ENCODE results near the gene EML3. TPM values are rescaled to one million over a fixed set of nuclear protein-coding genes. Genes with fewer than 3 reads are reported as not detected.

The EML3 gene
- total RNA-seq, 1 experiment from 2014 or later: 51.1 TPM

GRCh38 chr11:62646825-62647608, 34.4 kb upstream of the EML3 start:
- H3K4me3 Mint-ChIP-seq: peak overlapping the region; percentile 99
- H3K9me3 Mint-ChIP-seq: no peaks in the 10 kb centered on the region
- TF ChIP-seq FOXP4 (CRISPR knock-in tag; IDR thresholded peaks at IDR 0.05): peak; percentile 32; the same call in 1 of the 2 replicates
- TF ChIP-seq E2F1 (CRISPR knock-in tag; IDR thresholded peaks at IDR 0.05): 0 out of 2 replicates have a peak, but pooled peaks have one; percentile 7
- TF ChIP-seq GRHL2 (CRISPR knock-in tag; IDR thresholded peaks at IDR 0.05; ENCODE audit: insufficient replicate concordance, severe bottlenecking): no peak
- peaks cover 10% of the 10 kb centered on the region for H3K4me1 Mint-ChIP-seq
- DNase-seq (ENCODE audit: low spot score) (no peak), ATAC-seq (peak; percentile 11)
- no peaks in the 10 kb centered on the region for H3K27me3 Mint-ChIP-seq (ENCODE audit: low read depth)
- 0 out of 2 replicates have a peak overlapping the region, but pooled peaks have one; percentile 23 for H3K27ac Mint-ChIP-seq
- POLR2A ChIA-PET: interaction anchor here (0.6 to 6.3 kb wide), 8 partner anchors 18 to 271 kb away, joined by 3 to 42 read pairs (median 6); partner anchors contain the start of genes C11orf98, CSKMT, EEF1G and HNRNPUL2
- CTCF ChIA-PET: interaction anchor here (0.6 to 2.2 kb wide), 11 partner anchors 8 to 223 kb away, joined by 3 to 7 read pairs (median 3); partner anchors contain the start of genes BSCL2, C11orf98, CSKMT and GNG3
- H3K36me3 Mint-ChIP-seq: peaks cover 36% of the 10 kb centered on the region

- CTCF ChIA-PET: interaction anchor here (0.6 to 2.2 kb wide), 11 partner anchors 9 to 222 kb away, joined by 3 to 7 read pairs (median 3); partner anchors contain the start of genes BSCL2, C11orf98, CSKMT and GNG3
- H3K9me3 Mint-ChIP-seq: no peaks in the 10 kb centered on the region
- POLR2A ChIA-PET: interaction anchor here (0.6 to 6.3 kb wide), 9 partner anchors 19 to 270 kb away, joined by 3 to 42 read pairs (median 5); partner anchors contain the start of genes B3GAT3, C11orf98, CSKMT and EEF1G
- peak; percentile 99 for DNase-seq (ENCODE audit: low spot score)
- peak within 1 kb of the TSS; percentile 99 for H3K4me3 Mint-ChIP-seq
- peak within 1 kb of the TSS; percentile 96 for H3K27ac Mint-ChIP-seq
- H3K4me1 Mint-ChIP-seq: peaks cover 10% of the 10 kb centered on the region
- peak; percentile 98 for ATAC-seq
- no peaks in the 10 kb centered on the region for H3K27me3 Mint-ChIP-seq (ENCODE audit: low read depth)
- H3K36me3 Mint-ChIP-seq: peaks cover 36% of the 10 kb centered on the region
- TF ChIP-seq FOXP1 (CRISPR knock-in tag; IDR thresholded peaks at IDR 0.05; ENCODE audit: borderline replicate concordance): no peak
- TF ChIP-seq HMGXB4 (CRISPR knock-in tag; IDR thresholded peaks at IDR 0.05): no peak
- no peak for TF ChIP-seq ZNF263 (CRISPR knock-in tag; IDR thresholded peaks at IDR 0.05; ENCODE audit: low read depth)
- no peak for TF ChIP-seq ZNF281 (CRISPR knock-in tag; IDR thresholded peaks at IDR 0.05)
- TF ChIP-seq USF1 (CRISPR knock-in tag; IDR thresholded peaks at IDR 0.05): 0 out of 2 replicates have a peak, but pooled peaks have one; percentile 31
- TF ChIP-seq TEAD1 (CRISPR knock-in tag; IDR thresholded peaks at IDR 0.05): peak; percentile 87
- 0 out of 2 replicates have a peak, but pooled peaks have one; percentile 34 for TF ChIP-seq IRF2 (CRISPR knock-in tag; IDR thresholded peaks at IDR 0.05; ENCODE audit: borderline replicate concordance, low read depth)
- TF ChIP-seq AR (CRISPR knock-in tag; IDR thresholded peaks at IDR 0.05): no peak
- no peak for TF ChIP-seq ZNF232 (CRISPR knock-in tag; IDR thresholded peaks at IDR 0.05)
- TF ChIP-seq ZBTB43 (CRISPR knock-in tag; IDR thresholded peaks at IDR 0.05): 0 out of 2 replicates have a peak, but pooled peaks have one; percentile 38
- TF ChIP-seq SP1 (CRISPR knock-in tag; conservative IDR thresholded peaks at IDR 0.05): peak; percentile 86
- 0 out of 2 replicates have a peak, but pooled peaks have one; percentile 34 for TF ChIP-seq GABPB1 (CRISPR knock-in tag; IDR thresholded peaks at IDR 0.05)
Observed at GRCh38 chr11:62645946-62646824, 33.6 kb upstream of the EML3 start, which contains the start of gene GANAB. Gene GANAB (minus strand): TSS chr11:62646613. CDS start chr11:62646599, 14 bp downstream.

All from WTC11 (cell line).